ENCODE measurements around the gene NLE1. TPM values are rescaled to one million over a fixed set of nuclear protein-coding genes. Genes with fewer than 3 reads are reported as not detected.
A peak's percentile ranks its signal among the peaks of the same experiment; 100 is the strongest.

The NLE1 gene
- 19.3 and 29.7 TPM in 2 replicates for total RNA-seq

GRCh38 chr17:35141681-35142466 is at the start of gene NLE1:
Gene NLE1, minus strand, starts transcription at chr17:35142303. Its CDS starts 28 bp downstream, at chr17:35142275.
- H3K36me3 ChIP-seq (ENCODE audit: control insufficient read depth, insufficient read depth, low read length), result peaks cover 3% of the 10 kb centered on the region
- TF ChIP-seq CTCF (IDR thresholded peaks at IDR 0.05; ENCODE audit: insufficient read depth, low read length, poor library complexity, severe bottlenecking), result peak; percentile 97
- H3K4me3 ChIP-seq (ENCODE audit: low read depth, low read length), result peak within 1 kb of the TSS; percentile 98
- no peaks in the 10 kb centered on the region for H3K27me3 ChIP-seq (ENCODE audit: control insufficient read depth, insufficient read depth, low read length)
- no peak for DNase-seq (ENCODE audit: low read depth)

DNA sequence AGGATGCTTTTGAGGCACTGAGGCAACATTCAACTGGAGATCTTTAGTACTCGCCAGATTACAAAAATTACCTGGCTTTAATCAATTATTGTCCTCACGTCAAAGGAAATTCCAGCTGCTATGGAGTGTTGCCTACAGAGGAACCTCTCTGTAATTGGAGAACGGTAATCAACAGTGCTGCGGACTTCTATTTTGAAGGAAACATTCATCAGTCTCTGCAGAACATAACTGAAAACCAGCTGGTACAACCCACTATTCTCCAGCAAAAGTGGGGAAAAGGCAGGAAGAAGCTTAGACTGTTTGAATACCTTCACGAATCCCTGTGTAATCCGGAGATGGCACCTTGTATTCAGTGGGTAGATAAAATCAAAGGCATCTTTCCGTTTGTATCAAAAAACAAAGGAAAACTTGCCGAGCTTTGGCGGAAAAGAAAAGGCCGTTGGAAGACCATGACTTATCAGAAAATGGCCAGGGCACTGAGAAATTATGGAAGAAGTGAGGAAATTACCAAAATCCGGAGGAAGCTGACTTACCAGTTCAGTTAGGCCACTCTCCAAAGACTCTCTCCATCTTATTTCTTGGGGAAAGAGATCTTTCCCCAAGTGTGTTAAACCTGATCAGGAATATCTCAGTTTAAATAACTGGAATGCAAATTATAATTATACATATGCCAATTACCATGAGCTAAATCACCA is 49.0 kb upstream of the NLE1 start:
- H3K27me3 ChIP-seq (ENCODE audit: control insufficient read depth, insufficient read depth, low read length), result no peaks in the 10 kb centered on the region
- TF ChIP-seq CTCF (IDR thresholded peaks at IDR 0.05; ENCODE audit: insufficient read depth, low read length, poor library complexity, severe bottlenecking), result no peak

DNA sequence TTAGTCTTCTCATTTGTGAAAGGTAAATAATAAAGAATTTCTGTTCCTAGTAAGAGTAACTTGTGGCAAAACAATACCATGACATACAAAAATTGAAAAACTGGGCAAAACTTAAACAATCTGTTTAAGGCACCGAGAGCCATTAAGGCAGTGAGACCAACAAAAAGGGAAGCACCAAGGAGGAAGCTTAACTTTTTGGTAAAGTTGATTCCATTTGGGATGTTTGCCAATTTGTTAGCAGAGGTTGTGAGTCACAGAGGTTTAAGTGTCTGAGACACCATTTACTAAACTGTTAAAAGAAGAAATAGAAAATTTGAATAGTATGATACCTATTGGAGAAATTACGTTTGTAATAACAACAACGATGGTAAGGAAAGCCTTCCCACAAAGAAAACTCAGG is 47.2 kb upstream of the NLE1 start:
- Histone ChIP-seq H3K4me3 (ENCODE audit: low read depth, low read length) (no peak overlapping the region), H3K27me3 (ENCODE audit: control insufficient read depth, insufficient read depth, low read length) (no peaks in the 10 kb centered on the region), H3K36me3 (ENCODE audit: control insufficient read depth, insufficient read depth, low read length) (no peaks in the 10 kb centered on the region)
- no peak for TF ChIP-seq CTCF (IDR thresholded peaks at IDR 0.05; ENCODE audit: insufficient read depth, low read length, poor library complexity, severe bottlenecking)
- no peak for DNase-seq (ENCODE audit: low read depth)

More for the DNA sequence above, 49.0 kb upstream of the NLE1 start:
- no peak for DNase-seq (ENCODE audit: low read depth)
- H3K4me3 ChIP-seq (ENCODE audit: low read depth, low read length), result no peak overlapping the region
- no peaks in the 10 kb centered on the region for H3K36me3 ChIP-seq (ENCODE audit: control insufficient read depth, insufficient read depth, low read length)

- H3K4me3 ChIP-seq (ENCODE audit: low read depth, low read length), result no peak overlapping the region
- no peaks in the 10 kb centered on the region for H3K36me3 ChIP-seq (ENCODE audit: control insufficient read depth, insufficient read depth, low read length)
- no peak for DNase-seq (ENCODE audit: low read depth)
- no peaks in the 10 kb centered on the region for H3K27me3 ChIP-seq (ENCODE audit: control insufficient read depth, insufficient read depth, low read length)
- no peak for TF ChIP-seq CTCF (IDR thresholded peaks at IDR 0.05; ENCODE audit: insufficient read depth, low read length, poor library complexity, severe bottlenecking)
These were observed 46.0 kb upstream of the NLE1 start for GRCh38 chr17:35188111-35188510.

DNA sequence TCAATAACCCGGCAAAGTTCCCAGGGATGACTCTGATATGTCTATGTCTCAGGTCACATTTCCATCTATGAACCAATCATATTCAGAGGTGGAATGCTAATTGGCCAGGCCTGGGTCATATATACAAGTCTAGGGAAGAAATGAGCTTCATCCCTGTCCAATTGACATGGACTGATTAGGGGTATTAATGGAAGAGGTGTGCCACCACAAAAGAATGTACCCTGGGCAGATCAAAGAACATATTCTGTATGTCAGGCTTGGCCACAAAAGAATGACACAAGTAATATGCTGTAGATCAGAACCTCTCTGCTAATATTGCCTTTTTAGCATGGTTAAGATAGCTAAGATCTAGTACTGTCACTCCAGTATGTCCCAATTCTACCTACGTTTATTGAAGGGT is 45.4 kb upstream of the NLE1 start:
- no peaks in the 10 kb centered on the region for H3K27me3 ChIP-seq (ENCODE audit: control insufficient read depth, insufficient read depth, low read length)
- no peaks in the 10 kb centered on the region for H3K36me3 ChIP-seq (ENCODE audit: control insufficient read depth, insufficient read depth, low read length)
- no peak for TF ChIP-seq CTCF (IDR thresholded peaks at IDR 0.05; ENCODE audit: insufficient read depth, low read length, poor library complexity, severe bottlenecking)
- DNase-seq (ENCODE audit: low read depth), result no peak
- H3K4me3 ChIP-seq (ENCODE audit: low read depth, low read length), result no peak overlapping the region

All from kidney epithelial cell (primary cell).